ENCODE data around the gene SAMD13.

SAMD13 gene

GRCh38 chr1:84356881-84357280 is 55.4 kb downstream of the SAMD13 start:
- Histone ChIP-seq H4K8ac (ENCODE audit: low read depth, low read length) (no peak overlapping the region), H3K18ac (ENCODE audit: low read length) (no peak overlapping the region), H3K4me1 (ENCODE audit: control insufficient read depth in 2 of 2, insufficient read depth in 1 of 2, low read depth in 1 of 2, low read length in 2 of 2) (peaks cover 0 to 5% of the 10 kb centered on the region in 2 donors), H3K4me2 (ENCODE audit: insufficient read depth, low read length, poor library complexity, severe bottlenecking) (no peak overlapping the region), H4K91ac (ENCODE audit: low read depth, low read length, poor library complexity) (no peak overlapping the region), H3K14ac (ENCODE audit: low read length) (no peak overlapping the region), H3K4me3 (ENCODE audit: low read length in 2 of 2) (no peak overlapping the region), H3K36me3 (replicated peaks in 1 of 2; ENCODE audit: control insufficient read depth in 2 of 2, insufficient read depth in 2 of 2, low read length in 2 of 2) (no peaks in the 10 kb centered on the region), H2AFZ (ENCODE audit: low read length) (no peak overlapping the region), H2BK15ac (ENCODE audit: low read length) (no peak overlapping the region), H3K27ac (replicated peaks; ENCODE audit: low read length) (no peak overlapping the region), H3K9me3 (replicated peaks in 1 of 2; ENCODE audit: control insufficient read depth in 2 of 2, insufficient read depth in 1 of 2, low read depth in 1 of 2, low read length in 2 of 2) (no peaks in the 10 kb centered on the region), H3K23ac (ENCODE audit: low read depth, low read length, poor library complexity) (no peak overlapping the region), H2BK120ac (ENCODE audit: low read depth, low read length) (no peak overlapping the region), H2BK12ac (ENCODE audit: low read length) (no peak overlapping the region), H3K4ac (ENCODE audit: low read length) (no peak overlapping the region), H3K27me3 (ENCODE audit: control insufficient read depth in 3 of 3, insufficient read depth in 3 of 3, low read depth in 1 of 3, low read length in 3 of 3) (no peaks in the 10 kb centered on the region), H3K9ac (ENCODE audit: low read depth, low read length, poor library complexity) (no peak overlapping the region), H3K79me1 (ENCODE audit: low read depth, low read length) (no peaks in the 10 kb centered on the region), H2BK5ac (ENCODE audit: low read length) (no peak overlapping the region), H2AK5ac (ENCODE audit: low read depth, low read length) (no peak overlapping the region)
- DNase-seq (ENCODE audit: low spot score), result no peak
- WGBS, 2 donors (ENCODE audit: extremely low coverage in 2 of 2, insufficient read length in 2 of 2, insufficient replicate concordance in 1 of 2), result no CpG with 5 or more reads among the region's 1 CpG

GRCh38 chr1:84358695-84359094 is 57.2 kb downstream of the SAMD13 start:
- no peak overlapping the region for H3K4ac ChIP-seq (ENCODE audit: low read length)
- WGBS, 2 donors (ENCODE audit: extremely low coverage in 2 of 2, insufficient read length in 2 of 2, insufficient replicate concordance in 1 of 2), result no CpG with 5 or more reads among the region's 4 CpGs
- no peak for DNase-seq (ENCODE audit: low spot score)
- H3K4me3 ChIP-seq (ENCODE audit: low read length in 2 of 2), result no peak overlapping the region
- H2AFZ ChIP-seq (ENCODE audit: low read length), result no peak overlapping the region
- no peak overlapping the region for H3K14ac ChIP-seq (ENCODE audit: low read length)
- H3K4me2 ChIP-seq (ENCODE audit: insufficient read depth, low read length, poor library complexity, severe bottlenecking), result no peak overlapping the region
- H2AK5ac ChIP-seq (ENCODE audit: low read depth, low read length), result no peak overlapping the region
- no peak overlapping the region for H2BK12ac ChIP-seq (ENCODE audit: low read length)
- H2BK5ac ChIP-seq (ENCODE audit: low read length), result no peak overlapping the region
- no peak overlapping the region for H2BK15ac ChIP-seq (ENCODE audit: low read length)
- no peak overlapping the region for H4K8ac ChIP-seq (ENCODE audit: low read depth, low read length)
- H3K27me3 ChIP-seq (ENCODE audit: control insufficient read depth in 3 of 3, insufficient read depth in 3 of 3, low read depth in 1 of 3, low read length in 3 of 3), result no peaks in the 10 kb centered on the region
- H3K9me3 ChIP-seq (replicated peaks in 1 of 2; ENCODE audit: control insufficient read depth in 2 of 2, insufficient read depth in 1 of 2, low read depth in 1 of 2, low read length in 2 of 2), result no peaks in the 10 kb centered on the region
- no peak overlapping the region for H3K23ac ChIP-seq (ENCODE audit: low read depth, low read length, poor library complexity)
- no peak overlapping the region for H3K27ac ChIP-seq (replicated peaks; ENCODE audit: low read length)
- H4K91ac ChIP-seq (ENCODE audit: low read depth, low read length, poor library complexity), result no peak overlapping the region
- no peak overlapping the region for H3K18ac ChIP-seq (ENCODE audit: low read length)
- no peak overlapping the region for H2BK120ac ChIP-seq (ENCODE audit: low read depth, low read length)
- H3K79me1 ChIP-seq (ENCODE audit: low read depth, low read length), result no peaks in the 10 kb centered on the region
- no peak overlapping the region for H3K9ac ChIP-seq (ENCODE audit: low read depth, low read length, poor library complexity)
- peaks cover 0 to 5% of the 10 kb centered on the region in 2 donors for H3K4me1 ChIP-seq (ENCODE audit: control insufficient read depth in 2 of 2, insufficient read depth in 1 of 2, low read depth in 1 of 2, low read length in 2 of 2)
- no peaks in the 10 kb centered on the region for H3K36me3 ChIP-seq (replicated peaks in 1 of 2; ENCODE audit: control insufficient read depth in 2 of 2, insufficient read depth in 2 of 2, low read length in 2 of 2)

- Histone ChIP-seq H3K79me1 (ENCODE audit: low read depth, low read length) (no peaks in the 10 kb centered on the region), H4K8ac (ENCODE audit: low read depth, low read length) (no peak overlapping the region), H3K27me3 (ENCODE audit: control insufficient read depth in 3 of 3, insufficient read depth in 3 of 3, low read depth in 1 of 3, low read length in 3 of 3) (no peaks in the 10 kb centered on the region), H3K27ac (replicated peaks; ENCODE audit: low read length) (no peak overlapping the region), H3K23ac (ENCODE audit: low read depth, low read length, poor library complexity) (no peak overlapping the region), H3K4ac (ENCODE audit: low read length) (no peak overlapping the region), H3K4me1 (ENCODE audit: control insufficient read depth in 2 of 2, insufficient read depth in 1 of 2, low read depth in 1 of 2, low read length in 2 of 2) (no peaks in the 10 kb centered on the region), H3K9ac (ENCODE audit: low read depth, low read length, poor library complexity) (no peak overlapping the region), H3K4me3 (ENCODE audit: low read length in 2 of 2) (no peak overlapping the region), H3K18ac (ENCODE audit: low read length) (no peak overlapping the region), H2BK120ac (ENCODE audit: low read depth, low read length) (no peak overlapping the region), H2AK5ac (ENCODE audit: low read depth, low read length) (no peak overlapping the region), H2BK12ac (ENCODE audit: low read length) (no peak overlapping the region), H2BK5ac (ENCODE audit: low read length) (no peak overlapping the region), H3K14ac (ENCODE audit: low read length) (no peak overlapping the region), H3K36me3 (replicated peaks in 1 of 2; ENCODE audit: control insufficient read depth in 2 of 2, insufficient read depth in 2 of 2, low read length in 2 of 2) (no peaks in the 10 kb centered on the region), H2BK15ac (ENCODE audit: low read length) (no peak overlapping the region), H3K4me2 (ENCODE audit: insufficient read depth, low read length, poor library complexity, severe bottlenecking) (no peak overlapping the region), H2AFZ (ENCODE audit: low read length) (no peak overlapping the region), H4K91ac (ENCODE audit: low read depth, low read length, poor library complexity) (no peak overlapping the region), H3K9me3 (replicated peaks in 1 of 2; ENCODE audit: control insufficient read depth in 2 of 2, insufficient read depth in 1 of 2, low read depth in 1 of 2, low read length in 2 of 2) (no peaks in the 10 kb centered on the region)
- DNase-seq (ENCODE audit: low spot score), result no peak
- no CpG with 5 or more reads among the region's 1 CpG for WGBS, 2 donors (ENCODE audit: extremely low coverage in 2 of 2, insufficient read length in 2 of 2, insufficient replicate concordance in 1 of 2)
Measured at GRCh38 chr1:84360316-84360715, 58.8 kb downstream of the SAMD13 start.

GRCh38 chr1:84361796-84362195 is 60.3 kb downstream of the SAMD13 start:
- no peak overlapping the region for H3K14ac ChIP-seq (ENCODE audit: low read length)
- no peak for DNase-seq (ENCODE audit: low spot score)
- H3K9me3 ChIP-seq (replicated peaks in 1 of 2; ENCODE audit: control insufficient read depth in 2 of 2, insufficient read depth in 1 of 2, low read depth in 1 of 2, low read length in 2 of 2), result peaks cover 0 to 2% of the 10 kb centered on the region in 2 donors
- H3K4me2 ChIP-seq (ENCODE audit: insufficient read depth, low read length, poor library complexity, severe bottlenecking), result no peak overlapping the region
- no peak overlapping the region for H4K8ac ChIP-seq (ENCODE audit: low read depth, low read length)
- WGBS, 2 donors (ENCODE audit: extremely low coverage in 2 of 2, insufficient read length in 2 of 2, insufficient replicate concordance in 1 of 2), result no CpG with 5 or more reads among the region's 3 CpGs
- no peak overlapping the region for H2AK5ac ChIP-seq (ENCODE audit: low read depth, low read length)
- no peak overlapping the region for H2AFZ ChIP-seq (ENCODE audit: low read length)
- no peak overlapping the region for H2BK15ac ChIP-seq (ENCODE audit: low read length)
- H4K91ac ChIP-seq (ENCODE audit: low read depth, low read length, poor library complexity), result no peak overlapping the region
- no peak overlapping the region for H3K4ac ChIP-seq (ENCODE audit: low read length)
- H3K23ac ChIP-seq (ENCODE audit: low read depth, low read length, poor library complexity), result no peak overlapping the region
- no peak overlapping the region for H2BK120ac ChIP-seq (ENCODE audit: low read depth, low read length)
- no peaks in the 10 kb centered on the region for H3K79me1 ChIP-seq (ENCODE audit: low read depth, low read length)
- H3K36me3 ChIP-seq (replicated peaks in 1 of 2; ENCODE audit: control insufficient read depth in 2 of 2, insufficient read depth in 2 of 2, low read length in 2 of 2), result no peaks in the 10 kb centered on the region
- H3K27me3 ChIP-seq (ENCODE audit: control insufficient read depth in 3 of 3, insufficient read depth in 3 of 3, low read depth in 1 of 3, low read length in 3 of 3), result no peaks in the 10 kb centered on the region
- H3K18ac ChIP-seq (ENCODE audit: low read length), result no peak overlapping the region
- H3K9ac ChIP-seq (ENCODE audit: low read depth, low read length, poor library complexity), result no peak overlapping the region
- H2BK12ac ChIP-seq (ENCODE audit: low read length), result no peak overlapping the region
- peaks cover 0 to 3% of the 10 kb centered on the region in 2 donors for H3K4me1 ChIP-seq (ENCODE audit: control insufficient read depth in 2 of 2, insufficient read depth in 1 of 2, low read depth in 1 of 2, low read length in 2 of 2)
- no peak overlapping the region for H2BK5ac ChIP-seq (ENCODE audit: low read length)
- H3K4me3 ChIP-seq (ENCODE audit: low read length in 2 of 2), result no peak overlapping the region
- H3K27ac ChIP-seq (replicated peaks; ENCODE audit: low read length), result no peak overlapping the region

Measured in neuronal stem cell (in vitro differentiated cells).